ENCODE data around the gene VEGFD. TPM values are rescaled to one million over a fixed set of nuclear protein-coding genes. Genes with fewer than 3 reads are reported as not detected.

The VEGFD gene
- total RNA-seq, 5 donors from 2014 or later (not counting 1 experiment from before 2014, with no cell fraction given) = not detected

DNA sequence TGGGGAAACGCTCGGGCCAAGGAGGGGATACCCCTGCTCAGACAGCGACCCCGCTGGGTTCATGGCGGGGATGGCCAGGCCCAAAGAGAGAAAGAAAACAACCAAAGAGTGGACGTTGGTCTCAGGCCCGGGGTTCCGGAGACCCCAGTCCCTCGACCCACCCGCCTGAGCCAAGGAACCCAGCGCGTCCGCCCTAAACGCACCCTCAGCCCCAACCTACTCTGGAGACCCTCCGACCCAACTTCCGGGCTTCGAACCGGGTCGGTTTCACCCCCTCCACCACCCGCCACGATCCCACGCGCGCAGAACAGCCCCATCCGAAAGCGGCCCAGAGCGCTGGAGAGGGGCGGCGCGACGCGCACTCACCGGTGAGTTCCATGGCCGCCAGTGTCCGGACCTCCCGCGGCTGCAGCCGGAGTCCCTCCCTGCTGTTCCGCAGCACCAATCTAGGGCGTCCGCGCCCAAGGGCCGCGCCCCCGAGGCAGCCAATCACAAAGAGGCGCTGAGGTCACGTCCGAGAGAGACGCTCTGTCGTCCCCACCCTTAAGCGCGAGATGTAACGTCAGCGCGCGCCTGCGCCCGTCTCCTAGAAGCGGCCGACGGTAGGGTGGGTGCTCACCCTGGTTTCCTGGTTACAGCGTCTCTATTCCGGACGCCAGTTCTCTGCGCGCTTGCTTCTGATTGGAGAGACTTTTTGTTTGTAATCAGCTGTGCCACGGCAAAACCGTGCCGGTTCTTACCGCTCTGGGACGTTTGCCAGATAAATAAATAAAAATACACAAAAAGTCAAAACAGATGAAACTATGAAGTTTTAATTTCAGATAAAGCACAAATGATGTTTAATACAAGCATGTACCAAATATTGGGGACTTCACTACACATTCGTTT lies 48.8 kb downstream of the VEGFD start, which contains the start of gene PIGA:
Gene PIGA, minus strand, starts transcription at position 389 of the 888 bp plus-strand sequence. CDS start 3,593 bp downstream, outside the sequence.
- WGBS (ENCODE audit: insufficient coverage) = 0% methylated on average over 24 of the region's 72 CpGs
- DNase-seq (peak; percentile 70 to 95 (median 91)), ATAC-seq (replicated peaks in 1 of 4) (peak; percentile 92 to 98 (median 92))
- Mint-ChIP-seq H3K4me3 (peak within 1 kb of the TSS; percentile 87 to 93 (median 88)), H3K27me3 (peaks cover 8 to 13% of the 10 kb centered on the region in 2 donors), H3K9me3 (no peaks in the 10 kb centered on the region), H3K27ac (peak within 1 kb of the TSS; percentile 77 to 87), H3K36me3 (peaks cover 3% of the 10 kb centered on the region), H3K4me1 (peaks cover 16 to 22% (median 17%) of the 10 kb centered on the region in 3 donors)
- Histone ChIP-seq H3K4me3 (ENCODE audit: control insufficient read depth in 1 of 2, extremely low read depth in 1 of 2, low read length in 1 of 2) (peak within 1 kb of the TSS; percentile 60 to 97), H3K9me3 (no peaks in the 10 kb centered on the region), H3K4me1 (ENCODE audit: control insufficient read depth in 1 of 2, extremely low read depth in 1 of 2, insufficient read depth in 2 of 2, low read length in 2 of 2) (peaks cover 7 to 12% of the 10 kb centered on the region in 2 experiments), H3K36me3 (ENCODE audit: control insufficient read depth in 2 of 2, extremely low read depth in 1 of 2, insufficient read depth in 1 of 2, low read length in 1 of 2) (peaks cover 0 to 13% of the 10 kb centered on the region in 2 donors), H3K27me3 (replicated peaks in 1 of 2; ENCODE audit: control insufficient read depth in 2 of 2, extremely low read depth in 1 of 2, insufficient read depth in 2 of 2, low read length in 1 of 2) (peaks cover 0 to 2% of the 10 kb centered on the region in 2 experiments), H3K27ac (ENCODE audit: low read length) (peak within 1 kb of the TSS; percentile 95)
- POLR2A ChIA-PET = interaction anchor here in 1 of 2 donors (0.8 kb wide), 1 partner anchor 1584 kb away, joined by 3 read pairs; no protein-coding TSS in a partner anchor
- CTCF ChIA-PET = interaction anchor here in 1 of 2 donors (1.6 kb wide), 1 partner anchor 13 kb away, joined by 4 read pairs; no protein-coding TSS in a partner anchor

DNA sequence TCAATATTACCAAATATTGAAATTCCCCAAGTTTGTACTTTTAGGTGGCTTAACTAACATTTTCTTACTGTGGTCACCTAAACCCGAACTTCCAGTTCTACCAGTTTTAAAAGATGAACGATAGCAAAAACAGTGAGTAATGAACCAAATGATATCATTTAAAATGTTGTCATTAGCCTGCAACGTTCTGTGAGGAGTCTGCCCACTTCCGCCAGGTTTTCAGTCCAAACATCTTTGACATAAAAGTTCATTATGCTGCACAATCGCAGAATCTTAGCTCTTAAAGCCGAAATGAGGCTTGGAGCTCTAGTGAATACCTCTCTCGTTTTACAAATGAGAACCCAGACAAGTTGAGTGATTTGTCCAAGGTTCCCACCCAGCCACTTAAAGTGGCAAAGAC lies 49.7 kb downstream of the VEGFD start:
- H3K27me3 Mint-ChIP-seq = peaks cover 8 to 13% of the 10 kb centered on the region in 2 donors
- ChIA-PET CTCF (interaction anchor here in 1 of 2 donors (1.6 kb wide), 1 partner anchor 12 kb away, joined by 4 read pairs; no protein-coding TSS in a partner anchor), POLR2A (interaction anchor here in 1 of 2 donors (0.7 to 0.8 kb wide), 2 partner anchors 1583 to 1675 kb away, joined by 3 read pairs; no protein-coding TSS in a partner anchor)
- Histone ChIP-seq H3K36me3 (ENCODE audit: control insufficient read depth in 2 of 2, extremely low read depth in 1 of 2, insufficient read depth in 1 of 2, low read length in 1 of 2) (peaks cover 0 to 13% of the 10 kb centered on the region in 2 donors), H3K4me1 (ENCODE audit: control insufficient read depth in 1 of 2, extremely low read depth in 1 of 2, insufficient read depth in 2 of 2, low read length in 2 of 2) (peaks cover 7 to 12% of the 10 kb centered on the region in 2 experiments), H3K9me3 (no peaks in the 10 kb centered on the region), H3K27ac (ENCODE audit: low read length) (peak overlapping the region; percentile 95), H3K27me3 (replicated peaks in 1 of 2; ENCODE audit: control insufficient read depth in 2 of 2, extremely low read depth in 1 of 2, insufficient read depth in 2 of 2, low read length in 1 of 2) (peaks cover 0 to 2% of the 10 kb centered on the region in 2 experiments), H3K4me3 (ENCODE audit: control insufficient read depth in 1 of 2, extremely low read depth in 1 of 2, low read length in 1 of 2) (peak overlapping the region; percentile 60 to 97)
- WGBS (ENCODE audit: insufficient coverage) = no CpG with 5 or more reads among the region's 7 CpGs
- H3K4me3 Mint-ChIP-seq = peak overlapping the region; percentile 87 to 93 (median 88)
- peaks cover 3% of the 10 kb centered on the region for H3K36me3 Mint-ChIP-seq
- ATAC-seq (replicated peaks in 1 of 4) = no peak
- peaks cover 16 to 22% (median 17%) of the 10 kb centered on the region in 3 donors for H3K4me1 Mint-ChIP-seq
- peak in 23 of 35 experiments; percentile 1 to 52 (median 17) for DNase-seq
- no peaks in the 10 kb centered on the region for H3K9me3 Mint-ChIP-seq
- peak overlapping the region; percentile 73 to 87 for H3K27ac Mint-ChIP-seq

DNA sequence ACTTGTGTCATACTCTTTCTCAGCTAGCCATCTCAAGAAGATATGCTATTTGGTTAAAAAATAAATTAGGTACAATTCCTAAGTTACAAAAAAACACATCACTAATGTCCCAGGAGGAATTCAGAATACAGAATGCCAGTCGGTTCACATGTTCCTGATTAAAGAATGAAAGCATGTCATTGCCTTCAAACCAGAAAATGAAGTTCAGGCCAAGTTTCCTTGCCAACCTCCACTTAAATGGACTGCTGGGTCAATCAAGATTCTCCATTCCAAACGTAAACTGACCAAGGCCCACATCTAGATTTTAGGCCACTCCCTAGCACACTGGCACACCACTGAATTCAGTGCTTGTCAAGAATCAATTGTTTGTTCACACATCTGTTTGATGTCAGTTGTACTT lies 55.4 kb downstream of the VEGFD start:
- WGBS (ENCODE audit: insufficient coverage) = 100% methylated on average over 1 of the region's 2 CpGs
- Histone ChIP-seq H3K4me1 (ENCODE audit: control insufficient read depth in 1 of 2, extremely low read depth in 1 of 2, insufficient read depth in 2 of 2, low read length in 2 of 2) (peaks cover 0 to 2% of the 10 kb centered on the region in 2 experiments), H3K27ac (ENCODE audit: low read length) (no peak overlapping the region), H3K4me3 (ENCODE audit: control insufficient read depth in 1 of 2, extremely low read depth in 1 of 2, low read length in 1 of 2) (no peak overlapping the region), H3K27me3 (replicated peaks in 1 of 2; ENCODE audit: control insufficient read depth in 2 of 2, extremely low read depth in 1 of 2, insufficient read depth in 2 of 2, low read length in 1 of 2) (no peaks in the 10 kb centered on the region), H3K9me3 (no peaks in the 10 kb centered on the region), H3K36me3 (ENCODE audit: control insufficient read depth in 2 of 2, extremely low read depth in 1 of 2, insufficient read depth in 1 of 2, low read length in 1 of 2) (peaks cover 0 to 22% of the 10 kb centered on the region in 2 donors)
- ATAC-seq (replicated peaks in 1 of 4) (no peak), DNase-seq (no peak)
- H3K4me3 Mint-ChIP-seq = no peak overlapping the region
- H3K9me3 Mint-ChIP-seq = no peaks in the 10 kb centered on the region
- ChIA-PET POLR2A (interaction anchor here in 1 of 2 donors (1.1 kb wide), 1 partner anchor 30 kb away, joined by 4 read pairs; no protein-coding TSS in a partner anchor), CTCF (no interaction called here)
- H3K27ac Mint-ChIP-seq = no peak overlapping the region
- no peaks in the 10 kb centered on the region for H3K27me3 Mint-ChIP-seq
- H3K36me3 Mint-ChIP-seq = peaks cover 10% of the 10 kb centered on the region
- peaks cover 2 to 14% (median 7%) of the 10 kb centered on the region in 3 donors for H3K4me1 Mint-ChIP-seq

DNA sequence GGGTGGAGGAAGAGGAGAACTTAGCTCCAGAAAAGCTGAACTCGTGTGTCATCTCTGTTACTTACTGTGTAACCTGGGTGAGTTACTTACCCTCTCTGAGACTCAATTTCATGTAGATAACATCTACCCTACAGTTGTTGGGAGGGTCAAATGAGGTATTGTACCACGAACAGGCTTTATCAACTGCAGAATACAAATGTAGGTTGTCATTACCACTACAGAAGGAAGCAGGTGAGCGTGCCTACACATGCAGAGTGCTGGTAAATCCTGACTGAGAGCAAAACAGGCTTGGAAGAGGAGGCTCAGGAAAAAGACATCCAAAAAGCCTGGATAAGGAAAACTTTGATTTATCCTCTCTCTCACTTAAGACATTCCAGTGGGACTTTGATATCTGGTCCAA lies 56.1 kb downstream of the VEGFD start:
- POLR2A ChIA-PET = no interaction called here

DNA sequence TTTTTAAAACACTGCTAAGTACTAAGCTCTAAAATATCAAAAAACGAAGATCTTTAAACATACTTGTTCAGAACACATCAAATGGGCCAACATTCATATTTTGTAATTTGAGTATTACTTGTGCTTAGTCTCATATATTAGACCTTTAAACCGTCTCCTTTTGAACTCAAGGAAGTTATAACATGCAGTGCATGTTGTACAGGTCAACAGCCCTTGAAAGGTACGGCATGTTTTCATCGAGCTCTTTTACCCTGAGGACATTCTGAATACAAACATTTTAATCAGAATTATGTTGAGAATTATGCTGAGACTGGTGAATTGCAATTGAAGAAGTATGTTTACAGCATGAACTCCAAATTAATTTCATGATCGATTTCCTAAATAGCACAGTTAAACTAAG lies 61.7 kb downstream of the VEGFD start:
- no peak for DNase-seq
- H3K36me3 ChIP-seq (ENCODE audit: control insufficient read depth in 2 of 2, extremely low read depth in 1 of 2, insufficient read depth in 1 of 2, low read length in 1 of 2) = peaks cover 0 to 31% of the 10 kb centered on the region in 2 donors
- H3K4me3 Mint-ChIP-seq = no peak overlapping the region
- no peaks in the 10 kb centered on the region for H3K27me3 ChIP-seq (replicated peaks in 1 of 2; ENCODE audit: control insufficient read depth in 2 of 2, extremely low read depth in 1 of 2, insufficient read depth in 2 of 2, low read length in 1 of 2)
- WGBS (ENCODE audit: insufficient coverage) = no CpG with 5 or more reads among the region's 5 CpGs
- H3K9me3 Mint-ChIP-seq = no peaks in the 10 kb centered on the region
- POLR2A ChIA-PET = interaction anchor here in 1 of 2 donors (0.8 kb wide), 1 partner anchor 9 kb away, joined by 3 read pairs; no protein-coding TSS in a partner anchor
- no peaks in the 10 kb centered on the region for H3K9me3 ChIP-seq
- H3K27ac ChIP-seq (ENCODE audit: low read length) = no peak overlapping the region
- no peaks in the 10 kb centered on the region for H3K27me3 Mint-ChIP-seq
- no peaks in the 10 kb centered on the region for H3K4me1 ChIP-seq (ENCODE audit: control insufficient read depth in 1 of 2, extremely low read depth in 1 of 2, insufficient read depth in 2 of 2, low read length in 2 of 2)
- H3K36me3 Mint-ChIP-seq = peaks cover 23% of the 10 kb centered on the region
- CTCF ChIA-PET = interaction anchor here in 1 of 2 donors (1.3 kb wide), 1 partner anchor 12 kb away, joined by 4 read pairs; no protein-coding TSS in a partner anchor
- ATAC-seq (replicated peaks in 1 of 4) = no peak
- H3K4me1 Mint-ChIP-seq = peaks cover 0 to under 1% (median 0%) of the 10 kb centered on the region in 3 donors
- no peak overlapping the region for H3K4me3 ChIP-seq (ENCODE audit: control insufficient read depth in 1 of 2, extremely low read depth in 1 of 2, low read length in 1 of 2)
- no peak overlapping the region for H3K27ac Mint-ChIP-seq

More for the DNA sequence above, 56.1 kb downstream of the VEGFD start:
- no peak overlapping the region for H3K4me3 Mint-ChIP-seq
- no CpG with 5 or more reads among the region's 3 CpGs for WGBS (ENCODE audit: insufficient coverage)
- no peak overlapping the region for H3K27ac Mint-ChIP-seq
- CTCF ChIA-PET = interaction anchor here (0.5 to 0.6 kb wide), 2 partner anchors 131 to 463 kb away, joined by 3 to 7 read pairs; no protein-coding TSS in a partner anchor
- Histone ChIP-seq H3K4me3 (ENCODE audit: control insufficient read depth in 1 of 2, extremely low read depth in 1 of 2, low read length in 1 of 2) (no peak overlapping the region), H3K4me1 (ENCODE audit: control insufficient read depth in 1 of 2, extremely low read depth in 1 of 2, insufficient read depth in 2 of 2, low read length in 2 of 2) (no peaks in the 10 kb centered on the region), H3K36me3 (ENCODE audit: control insufficient read depth in 2 of 2, extremely low read depth in 1 of 2, insufficient read depth in 1 of 2, low read length in 1 of 2) (peaks cover 0 to 28% of the 10 kb centered on the region in 2 donors), H3K27me3 (replicated peaks in 1 of 2; ENCODE audit: control insufficient read depth in 2 of 2, extremely low read depth in 1 of 2, insufficient read depth in 2 of 2, low read length in 1 of 2) (no peaks in the 10 kb centered on the region), H3K9me3 (no peaks in the 10 kb centered on the region), H3K27ac (ENCODE audit: low read length) (no peak overlapping the region)
- peaks cover 13% of the 10 kb centered on the region for H3K36me3 Mint-ChIP-seq
- DNase-seq (no peak), ATAC-seq (replicated peaks in 1 of 4) (no peak)
- H3K9me3 Mint-ChIP-seq = no peaks in the 10 kb centered on the region
- H3K27me3 Mint-ChIP-seq = no peaks in the 10 kb centered on the region
- peaks cover 2 to 14% (median 7%) of the 10 kb centered on the region in 3 donors for H3K4me1 Mint-ChIP-seq

DNA sequence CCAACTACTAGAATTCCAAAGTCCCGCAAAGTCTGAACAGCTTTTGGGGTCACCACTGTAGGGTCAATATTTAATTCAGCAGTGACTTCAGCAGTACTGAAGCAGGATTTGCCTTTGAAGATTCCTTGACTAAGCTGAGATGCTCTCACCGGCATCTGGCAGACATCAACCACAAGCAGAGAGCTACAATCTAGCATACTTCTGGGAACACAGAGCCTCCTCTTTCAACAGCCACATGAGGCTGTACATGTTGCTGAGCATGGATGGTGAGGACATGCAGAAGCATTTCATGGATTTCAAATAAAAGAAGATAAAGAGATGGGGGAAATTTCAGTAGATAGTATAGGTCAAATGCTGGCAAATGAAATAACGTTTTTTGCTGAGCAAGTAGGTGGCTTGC lies 62.1 kb downstream of the VEGFD start:
- H3K27ac ChIP-seq (ENCODE audit: low read length) = no peak overlapping the region
- peaks cover 0 to 31% of the 10 kb centered on the region in 2 donors for H3K36me3 ChIP-seq (ENCODE audit: control insufficient read depth in 2 of 2, extremely low read depth in 1 of 2, insufficient read depth in 1 of 2, low read length in 1 of 2)
- Mint-ChIP-seq H3K27ac (no peak overlapping the region), H3K4me1 (no peaks in the 10 kb centered on the region), H3K27me3 (no peaks in the 10 kb centered on the region), H3K4me3 (no peak overlapping the region), H3K36me3 (peaks cover 23% of the 10 kb centered on the region), H3K9me3 (no peaks in the 10 kb centered on the region)
- DNase-seq = no peak
- H3K4me3 ChIP-seq (ENCODE audit: control insufficient read depth in 1 of 2, extremely low read depth in 1 of 2, low read length in 1 of 2) = no peak overlapping the region
- ATAC-seq (replicated peaks in 1 of 4) = no peak
- no peaks in the 10 kb centered on the region for H3K4me1 ChIP-seq (ENCODE audit: control insufficient read depth in 1 of 2, extremely low read depth in 1 of 2, insufficient read depth in 2 of 2, low read length in 2 of 2)
- POLR2A ChIA-PET = interaction anchor here in 1 of 2 donors (0.8 kb wide), 1 partner anchor 9 kb away, joined by 3 read pairs; no protein-coding TSS in a partner anchor
- no peaks in the 10 kb centered on the region for H3K9me3 ChIP-seq
- CTCF ChIA-PET = interaction anchor here (0.5 to 1.3 kb wide), 2 partner anchors 12 to 1334 kb away, joined by 3 to 4 read pairs; no protein-coding TSS in a partner anchor
- no CpG with 5 or more reads among the region's 3 CpGs for WGBS (ENCODE audit: insufficient coverage)
- no peaks in the 10 kb centered on the region for H3K27me3 ChIP-seq (replicated peaks in 1 of 2; ENCODE audit: control insufficient read depth in 2 of 2, extremely low read depth in 1 of 2, insufficient read depth in 2 of 2, low read length in 1 of 2)

Measured in T-cell (primary cell).